Medulla oblongata (tissue), 1 donor: ENCODE data around the gene KCNV2.

Experiments used
- DNase-seq: peaks from one replicate; pipeline ENCODE4 v3.0.0-alpha.2; 2015; ENCODE audit errors: extremely low spot score

Gene KCNV2

DNA sequence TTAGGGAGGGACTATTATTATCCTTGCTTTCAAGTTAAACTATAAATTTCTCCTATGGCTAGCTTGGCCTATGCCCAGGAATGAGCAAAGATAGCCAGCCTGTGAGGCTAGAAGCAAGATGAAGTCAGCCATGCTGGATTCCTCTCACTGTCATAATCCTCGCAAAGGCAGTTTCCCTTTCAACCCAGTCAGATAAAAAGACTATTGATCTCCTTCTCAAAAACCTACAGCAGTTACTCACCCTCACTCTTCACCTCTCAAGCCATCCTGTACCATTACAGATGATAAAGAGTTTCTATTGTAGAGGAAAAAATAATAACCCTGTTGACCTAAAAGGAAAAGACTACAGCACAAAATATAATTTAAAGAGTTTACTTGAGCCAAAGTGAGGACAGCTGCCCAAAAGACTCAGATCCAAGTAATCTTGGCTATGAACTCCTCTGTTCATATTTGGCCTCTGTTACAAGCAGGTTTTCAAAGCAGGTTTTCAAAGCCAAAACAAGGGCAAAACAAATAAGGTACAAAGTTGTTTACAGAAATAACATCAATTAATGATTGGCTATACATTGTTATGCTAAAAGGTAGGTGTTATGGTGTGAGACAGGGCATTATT lies 41.7 kb downstream of the KCNV2 start:
- no peak for DNase-seq

DNA sequence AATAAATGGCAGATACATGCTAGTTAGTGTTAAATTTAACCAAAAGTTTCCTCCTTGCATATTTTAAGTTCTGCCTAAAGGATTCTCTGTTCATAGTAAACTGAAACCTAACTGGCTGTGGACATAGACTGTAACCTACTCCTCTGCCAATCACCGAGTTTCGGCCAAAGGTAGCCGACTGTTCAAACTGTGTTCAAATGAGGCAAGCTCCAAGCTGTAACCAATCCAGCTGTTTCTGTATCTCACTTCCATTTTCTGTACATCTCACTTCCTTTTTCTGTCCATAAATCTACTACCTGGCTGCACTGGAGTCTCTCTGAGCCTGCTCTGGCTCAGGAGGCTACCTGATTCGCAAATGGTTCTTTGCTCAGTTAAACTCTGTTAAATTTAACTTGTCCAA lies 44.1 kb downstream of the KCNV2 start:
- DNase-seq: no peak

DNA sequence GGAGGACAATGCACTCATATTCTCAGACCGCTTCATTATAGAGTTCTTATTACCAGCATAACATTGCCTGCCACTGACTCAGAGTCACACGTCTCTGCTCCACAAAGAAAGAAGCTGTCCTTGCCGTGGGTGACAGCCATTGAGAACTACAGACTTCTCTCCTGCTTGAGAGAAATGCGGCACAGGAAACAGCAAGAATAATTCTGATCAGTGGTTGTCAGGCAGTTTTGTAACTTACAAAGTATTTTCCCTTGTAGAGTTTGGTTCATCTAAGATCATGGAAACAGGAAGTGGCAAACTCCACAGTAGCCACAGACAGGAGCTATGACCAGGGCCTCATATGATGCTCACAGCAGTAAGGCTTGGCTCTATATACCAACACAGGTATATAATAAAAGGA lies 47.0 kb downstream of the KCNV2 start:
- DNase-seq: peak; percentile 5

DNA sequence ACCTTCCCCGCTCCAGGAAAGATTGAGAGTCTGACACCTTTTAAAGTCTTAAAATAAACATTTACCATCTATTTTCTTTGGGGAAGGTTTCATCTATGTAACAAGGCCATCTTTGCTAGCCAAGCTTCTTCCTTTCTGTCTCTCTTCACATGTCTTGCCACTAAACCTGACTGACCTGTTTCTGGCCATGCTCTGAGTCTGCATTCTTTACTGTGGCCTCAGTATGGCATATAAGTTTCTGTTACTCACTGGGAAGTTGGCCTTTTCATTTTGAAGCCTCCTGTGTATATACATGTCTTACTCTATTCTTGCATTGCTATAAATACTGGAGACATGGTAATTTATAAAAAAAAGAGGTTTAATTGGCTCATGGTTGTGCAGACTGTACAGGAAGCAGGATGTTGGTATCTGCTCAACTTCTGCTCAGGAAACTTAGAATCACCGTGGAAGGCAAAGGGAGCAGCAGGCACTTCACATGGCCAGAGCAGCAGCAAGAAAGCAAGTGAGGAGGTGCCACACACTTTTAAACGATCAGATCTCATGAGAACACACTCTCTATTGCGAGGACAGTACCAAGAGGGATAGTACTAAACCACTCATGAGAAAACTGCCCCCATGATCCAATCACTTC lies 48.1 kb downstream of the KCNV2 start:
- DNase-seq: no peak

DNA sequence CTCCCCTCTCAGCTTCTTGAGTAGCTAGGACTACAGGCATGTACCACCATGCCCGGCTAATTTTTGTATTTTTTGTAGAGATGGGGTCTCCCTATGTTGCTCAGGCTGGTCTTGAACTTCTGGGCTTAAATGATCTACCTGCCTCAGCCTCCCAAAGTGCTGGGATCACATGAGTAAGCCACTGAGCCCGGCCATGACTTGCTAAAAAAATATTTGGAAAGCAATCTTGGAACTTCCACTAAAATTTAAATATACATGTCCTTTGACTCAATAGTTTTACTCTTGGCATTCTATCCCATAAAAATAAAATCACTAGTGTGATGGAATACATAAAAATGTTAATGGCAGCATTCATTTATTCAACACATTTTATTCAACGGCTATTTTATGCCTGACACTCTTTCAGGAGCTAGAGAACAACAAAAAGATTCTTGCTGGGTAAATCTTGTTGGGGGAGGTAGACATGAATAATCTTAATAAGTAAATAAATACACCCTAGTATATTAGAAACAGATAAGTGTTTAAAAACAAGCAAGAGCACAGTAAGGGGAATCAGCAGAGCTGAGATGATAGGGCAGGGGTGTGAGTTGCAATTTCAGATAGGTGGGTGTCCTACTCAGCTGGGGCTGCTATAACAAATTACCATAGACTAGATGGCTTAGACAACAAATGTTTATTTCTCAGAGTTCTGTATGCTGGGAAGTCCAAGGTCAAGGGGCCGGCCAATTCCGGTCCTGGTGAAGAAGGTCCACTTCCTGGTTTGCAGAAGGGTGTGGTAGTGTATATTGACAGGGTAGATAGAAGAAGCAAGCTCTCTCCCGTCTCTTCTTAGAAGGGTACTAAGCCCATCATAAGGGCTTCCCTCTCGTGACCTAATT lies 50.7 kb downstream of the KCNV2 start:
- DNase-seq: no peak

DNA sequence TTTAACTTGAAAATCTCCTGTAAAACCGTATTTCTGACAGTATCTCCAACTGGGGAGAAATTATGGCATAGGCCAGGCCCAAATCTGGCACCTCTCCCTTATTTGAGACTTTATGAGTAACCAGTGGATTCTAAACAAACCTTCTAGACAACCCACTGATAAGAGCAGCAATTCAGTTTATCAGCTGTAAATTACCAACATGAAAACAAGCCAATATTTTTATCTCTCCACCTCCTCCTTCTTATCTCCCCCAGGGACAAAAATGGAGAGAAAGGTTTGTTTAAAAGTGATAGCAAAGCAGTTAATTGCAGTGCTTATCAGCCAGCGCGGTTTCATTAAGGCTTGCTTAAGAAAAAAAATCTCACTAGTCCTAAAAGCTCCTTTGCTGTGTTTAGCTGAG lies 53.8 kb downstream of the KCNV2 start:
- no peak for DNase-seq

DNA sequence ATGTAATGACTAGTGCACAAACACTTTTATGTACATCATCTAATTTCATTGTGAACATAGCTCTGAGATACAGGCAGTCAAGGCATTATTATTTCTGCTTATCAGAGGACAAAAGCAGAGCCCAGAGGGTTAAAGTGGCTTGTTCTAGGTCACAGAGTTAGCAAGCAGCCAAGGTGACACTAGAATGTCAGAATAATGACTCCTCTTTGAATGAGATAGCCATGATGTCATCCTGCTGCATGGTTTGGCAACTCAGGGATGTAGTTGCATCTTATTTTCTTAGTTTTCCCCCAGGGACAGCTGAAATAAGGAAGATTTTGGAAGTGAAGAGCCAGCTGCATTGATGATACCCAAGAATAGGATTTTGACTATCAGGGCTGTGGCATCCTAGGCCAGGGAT lies 54.4 kb downstream of the KCNV2 start:
- DNase-seq: no peak

DNA sequence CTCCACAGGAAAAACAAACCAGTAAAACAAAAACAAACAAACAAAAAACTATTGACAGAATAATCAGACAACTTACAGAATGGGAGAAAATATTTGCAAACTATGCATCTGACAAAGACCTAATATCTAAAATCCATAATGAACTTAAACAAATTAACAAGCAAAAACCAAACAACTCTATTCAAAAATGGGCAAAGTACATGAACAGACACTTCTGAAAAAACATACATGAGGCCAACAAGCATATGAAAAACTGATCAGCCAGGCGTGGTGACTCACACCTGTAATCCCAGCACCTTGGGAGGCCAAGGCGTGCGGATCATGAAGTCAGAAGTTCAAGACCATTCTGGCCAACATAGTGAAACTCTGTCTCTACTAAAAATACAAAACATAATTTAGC lies 60.1 kb downstream of the KCNV2 start:
- DNase-seq: no peak

DNA sequence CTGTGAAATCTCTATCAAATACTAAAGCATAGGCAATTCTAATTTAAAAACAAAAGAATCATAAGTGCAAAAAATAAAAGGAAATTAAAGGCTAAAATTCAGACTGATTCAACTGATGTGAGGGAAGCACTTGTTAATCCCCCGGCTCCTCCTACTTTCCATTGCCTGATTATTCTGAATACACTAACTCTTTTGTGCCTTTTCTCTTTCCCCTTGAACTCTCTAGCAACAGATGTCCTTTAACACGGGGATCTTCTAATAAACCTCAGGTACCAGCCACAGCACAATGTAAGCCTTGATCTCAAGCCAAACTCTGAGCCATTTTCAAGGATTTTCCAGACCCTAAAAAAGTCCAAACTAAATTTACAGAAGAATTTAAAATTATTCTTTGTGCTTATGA lies 61.5 kb downstream of the KCNV2 start:
- peak; percentile 29 for DNase-seq
